NCI-H146 (cell line): ENCODE results near the gene CTSD.

Experiments
- DNase-seq: peaks from one replicate; lab custom pipeline; 2025; lab: John Stamatoyannopoulos, UW

Gene CTSD

DNA sequence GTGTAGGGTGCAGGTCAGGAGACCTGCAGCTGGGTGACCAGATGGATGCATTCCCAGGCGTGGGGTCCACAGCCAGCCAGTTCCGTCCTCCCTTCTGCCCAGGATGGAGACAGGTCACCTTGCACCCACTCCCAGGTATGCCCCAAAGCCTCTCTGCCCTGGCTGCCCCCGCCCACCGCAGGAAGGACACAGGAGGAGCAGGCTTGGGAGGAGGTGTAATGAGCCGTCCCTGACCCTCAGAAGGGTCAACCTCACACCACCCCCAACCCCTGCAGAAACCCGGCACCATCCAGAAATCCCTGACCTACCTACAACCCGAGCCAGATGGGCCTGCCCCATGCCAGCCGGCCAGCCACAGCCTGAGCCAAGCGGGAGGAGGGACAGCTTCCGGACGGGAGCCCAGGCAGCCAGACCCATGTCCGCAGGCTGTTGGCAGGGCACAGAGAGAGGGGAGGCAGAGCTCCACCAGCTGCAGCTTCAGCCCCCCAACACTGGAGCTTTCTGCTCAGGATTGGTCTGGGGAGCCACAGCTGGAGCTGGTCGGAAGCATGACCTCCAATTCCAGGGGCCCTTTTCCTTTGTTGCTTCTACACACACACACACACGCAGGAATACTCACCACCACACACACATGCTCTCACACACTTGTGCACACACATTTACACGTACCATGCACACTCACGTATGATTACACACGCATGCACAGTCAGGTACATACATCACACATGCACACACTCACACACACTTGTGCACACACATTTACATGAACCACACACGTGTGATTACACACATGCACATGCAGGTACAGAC lies 18.6 kb downstream of the CTSD start:
- no peak for DNase-seq

DNA sequence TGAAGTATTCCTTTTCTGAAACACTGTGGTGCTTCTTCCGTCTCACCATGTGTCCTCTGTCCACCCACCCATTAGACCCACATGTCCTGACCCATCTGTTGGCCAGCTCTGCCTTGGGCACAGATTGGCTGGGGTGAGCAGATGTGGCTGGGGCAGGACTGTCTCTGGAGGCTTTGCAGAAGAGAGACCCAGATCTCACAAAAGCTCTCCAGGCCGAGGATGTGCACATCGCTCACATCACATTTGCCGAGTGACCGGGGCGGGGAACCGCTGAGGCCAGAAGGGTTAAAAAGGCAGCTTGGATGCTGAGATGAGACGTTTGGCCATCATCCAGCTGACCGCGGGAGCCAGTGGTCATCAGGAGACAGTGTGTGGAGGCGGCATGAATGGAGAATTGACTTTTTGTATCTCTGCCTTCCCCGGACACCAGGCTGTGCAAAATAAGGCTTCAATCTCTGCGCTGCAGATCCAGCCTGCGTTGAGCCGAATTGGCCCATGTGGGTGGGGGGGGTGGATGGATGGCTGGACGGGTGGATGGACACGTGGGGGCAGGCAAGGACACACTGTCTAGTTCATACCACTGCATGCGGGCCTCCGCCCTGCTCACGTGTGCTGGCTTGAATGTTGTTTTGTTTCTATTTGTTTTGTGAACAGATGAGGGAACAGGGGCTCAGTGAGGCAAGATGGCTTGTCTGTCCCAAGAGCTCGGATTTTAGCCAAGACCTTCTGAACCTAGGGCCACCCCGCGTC lies 19.4 kb downstream of the CTSD start:
- DNase-seq: no peak

DNA sequence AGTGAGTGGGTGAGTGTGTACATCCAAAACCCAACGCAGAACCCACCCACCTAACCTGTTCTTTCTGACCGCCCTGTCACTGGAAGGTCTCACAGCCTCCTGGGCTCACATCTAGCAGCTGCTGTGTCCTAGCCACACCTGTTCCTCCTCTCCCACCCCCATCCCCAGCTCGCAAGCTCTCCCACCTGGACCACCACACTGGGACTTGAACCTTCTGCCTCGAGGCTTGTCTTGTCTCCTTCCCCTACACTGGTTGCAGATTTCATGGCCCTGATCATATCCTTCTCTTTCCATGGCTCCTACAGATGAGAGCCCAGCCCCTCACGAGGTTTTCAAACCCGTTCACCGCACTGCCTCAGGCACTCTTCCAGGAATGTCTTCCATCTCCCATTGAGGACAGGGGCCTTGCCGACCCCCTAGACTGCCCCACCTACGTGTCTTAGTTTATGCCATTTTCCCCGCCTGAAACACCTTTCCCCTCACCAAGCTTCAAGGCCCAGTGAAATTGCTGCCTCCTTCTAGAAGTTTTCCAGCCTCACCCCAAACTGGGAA lies 20.1 kb downstream of the CTSD start:
- DNase-seq: no peak

DNA sequence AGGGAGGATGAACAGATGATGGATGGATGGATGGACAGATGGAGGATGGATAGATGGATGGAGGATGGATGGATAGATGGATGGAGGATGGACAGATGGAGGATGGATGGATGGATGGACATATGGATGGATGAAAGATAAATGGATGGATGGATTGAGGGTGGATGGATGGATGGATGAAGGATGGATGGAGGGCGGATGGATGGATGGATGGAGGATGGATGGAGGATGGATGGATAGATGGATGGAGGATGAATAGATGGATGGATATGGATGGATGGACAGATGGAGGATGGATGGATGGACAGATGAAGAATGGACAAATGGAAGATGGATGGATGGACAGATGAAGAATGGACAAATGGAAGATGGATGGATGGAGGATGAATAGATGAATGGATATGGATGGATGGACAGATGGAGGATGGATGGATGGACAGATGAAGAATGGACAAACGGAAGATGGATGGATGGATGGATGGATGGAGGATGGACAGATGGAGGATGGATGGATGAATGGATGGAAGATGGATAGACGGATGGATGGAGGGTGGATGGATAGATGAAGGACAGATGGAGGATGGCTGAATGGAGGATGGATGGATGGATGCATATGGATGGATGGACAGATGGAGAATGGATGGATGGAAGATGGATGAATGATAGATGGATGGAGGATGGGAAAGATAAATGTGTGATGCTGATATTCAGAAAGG lies 20.7 kb downstream of the CTSD start:
- DNase-seq: no peak

DNA sequence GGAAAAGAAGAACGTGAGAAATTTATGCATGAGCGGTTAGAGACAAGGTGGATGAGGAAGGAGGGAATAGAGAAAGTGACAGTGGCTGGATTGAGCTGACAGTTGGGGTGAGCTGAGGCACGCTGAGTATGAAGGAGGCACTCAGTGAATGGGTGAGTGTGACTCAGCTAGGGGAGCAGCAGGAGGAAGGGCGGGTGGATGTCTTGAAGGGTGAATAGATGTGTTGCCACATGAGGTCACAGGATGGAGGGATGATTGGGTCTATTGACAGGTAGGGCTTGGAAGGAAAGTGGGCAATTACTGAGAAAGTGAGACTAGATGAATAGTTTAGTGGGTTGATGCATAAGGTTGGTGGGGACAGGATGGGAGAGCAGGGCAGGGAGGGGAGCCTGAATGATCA lies 21.4 kb downstream of the CTSD start:
- DNase-seq: no peak

DNA sequence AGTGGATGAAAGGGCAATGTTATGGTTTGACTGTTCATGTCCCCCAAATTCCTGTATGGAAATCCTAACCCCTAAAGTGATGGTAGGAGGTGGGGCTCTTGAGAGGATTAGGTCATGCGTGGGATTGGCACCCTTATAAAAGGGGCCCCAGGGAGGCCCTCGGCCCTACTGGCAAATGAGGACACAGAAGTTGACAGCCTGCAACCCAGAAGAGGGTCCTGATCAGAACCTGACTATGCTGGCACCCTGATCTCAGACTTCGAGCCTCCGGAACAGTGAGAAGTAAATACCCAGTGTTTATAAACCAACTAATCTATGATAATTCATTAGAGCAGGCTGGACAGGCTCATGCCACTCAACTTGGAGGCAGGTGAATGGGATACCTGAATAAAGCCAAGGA lies 22.0 kb downstream of the CTSD start:
- DNase-seq: no peak

DNA sequence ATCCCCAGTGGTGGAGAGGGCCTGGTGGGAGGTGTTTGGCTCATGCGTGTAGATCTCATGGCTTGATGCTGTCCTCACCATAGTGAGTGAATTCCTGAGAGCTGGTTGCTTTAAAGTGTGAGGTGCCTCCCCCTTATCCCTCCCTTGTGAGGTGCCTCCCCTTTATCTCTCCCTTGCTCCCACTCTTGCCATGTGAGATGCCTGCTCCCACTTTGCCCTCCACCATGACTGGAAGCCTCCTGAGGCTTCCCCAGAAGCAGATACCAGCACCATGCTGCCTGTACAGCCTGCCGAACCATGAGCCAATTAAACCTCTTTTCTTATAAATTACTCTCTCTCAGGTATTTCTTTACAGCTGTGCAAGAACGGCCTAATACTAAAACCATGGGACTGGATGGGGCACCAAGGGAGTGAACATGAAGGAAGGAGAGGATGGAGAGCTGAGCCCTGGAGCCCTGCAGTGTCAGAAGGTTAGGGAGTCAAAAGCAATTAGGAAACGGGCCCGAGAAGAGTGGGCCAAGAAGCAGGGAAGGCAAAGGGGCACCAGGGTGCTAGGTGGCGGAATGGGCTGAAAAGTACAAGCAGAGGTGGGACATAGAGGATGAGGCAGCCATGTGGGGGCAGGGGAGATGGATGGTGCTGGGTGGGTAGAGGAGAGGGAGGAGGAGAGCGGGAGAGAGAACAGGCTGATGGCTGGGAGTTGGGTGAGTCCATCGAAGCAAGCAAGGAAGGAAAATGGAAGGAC lies 22.8 kb downstream of the CTSD start:
- no peak for DNase-seq

DNA sequence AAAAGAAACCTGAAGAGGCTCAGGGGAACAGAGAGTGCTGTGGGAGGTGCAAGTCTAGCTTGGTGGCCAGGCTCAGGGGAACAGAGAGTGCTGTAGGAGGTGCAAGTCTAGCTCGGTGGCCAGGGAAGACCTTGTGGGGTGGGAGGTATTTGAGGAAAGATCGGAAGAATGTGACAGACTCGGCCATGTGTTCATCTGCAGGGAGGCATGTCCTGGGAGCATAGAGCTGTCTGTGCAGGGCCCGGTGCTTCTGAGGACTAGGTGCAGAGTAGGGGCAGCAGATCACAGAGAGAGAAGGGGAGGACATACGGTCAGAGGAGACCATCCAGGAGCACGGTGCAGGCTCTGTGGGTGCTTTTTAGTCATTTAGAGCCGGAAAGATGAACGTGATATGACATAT lies 24.2 kb downstream of the CTSD start:
- DNase-seq: no peak

DNA sequence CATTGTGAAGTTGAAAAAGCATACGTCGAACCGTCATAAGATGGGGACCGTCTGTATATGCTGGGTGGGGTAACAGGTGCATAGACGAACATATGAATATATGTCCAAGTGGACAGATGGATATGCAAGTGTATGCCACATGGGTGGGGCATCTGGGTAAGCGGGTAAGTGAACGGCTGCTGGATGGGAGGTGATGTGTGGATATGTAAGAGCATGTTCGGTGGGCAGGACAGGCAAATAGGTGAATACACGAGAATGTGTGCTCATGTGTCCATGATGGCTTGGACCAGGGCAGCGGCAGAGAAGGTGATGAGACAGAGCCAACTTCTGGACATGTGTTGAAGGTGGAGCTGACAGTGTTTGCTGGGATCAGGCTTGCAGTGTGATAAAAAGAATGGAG lies 25.3 kb downstream of the CTSD start:
- no peak for DNase-seq

DNA sequence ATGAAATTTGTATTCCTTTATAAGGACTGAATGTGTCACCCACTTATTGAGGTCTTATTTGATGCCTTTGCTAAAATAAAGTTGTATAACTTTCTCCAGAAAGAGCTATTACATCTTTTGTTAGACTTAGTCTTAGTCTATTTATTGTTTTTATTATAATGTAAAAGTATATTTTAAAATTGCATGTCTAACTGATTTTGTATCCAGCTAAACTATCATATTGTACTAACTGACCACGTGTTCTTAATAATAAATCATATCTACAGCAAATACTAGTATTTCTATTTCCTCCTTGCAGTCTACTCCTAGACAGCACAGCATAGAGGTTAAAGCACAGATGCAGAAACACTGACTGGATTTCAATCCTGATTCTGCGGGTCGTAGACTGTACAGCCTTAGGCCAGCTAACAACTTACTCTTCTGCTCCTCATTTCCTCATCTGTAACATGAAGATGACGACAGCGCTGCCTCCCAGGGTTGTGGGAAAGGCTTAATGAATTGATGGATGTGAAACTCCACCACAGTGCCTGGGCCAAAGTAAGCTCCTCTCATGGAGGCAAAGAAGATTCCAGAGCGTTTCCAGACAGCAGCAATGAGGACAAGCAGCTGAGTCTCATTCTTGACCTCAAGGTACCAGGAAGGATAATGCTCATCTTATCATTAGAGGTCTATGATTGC lies 26.5 kb downstream of the CTSD start:
- DNase-seq: no peak

DNA sequence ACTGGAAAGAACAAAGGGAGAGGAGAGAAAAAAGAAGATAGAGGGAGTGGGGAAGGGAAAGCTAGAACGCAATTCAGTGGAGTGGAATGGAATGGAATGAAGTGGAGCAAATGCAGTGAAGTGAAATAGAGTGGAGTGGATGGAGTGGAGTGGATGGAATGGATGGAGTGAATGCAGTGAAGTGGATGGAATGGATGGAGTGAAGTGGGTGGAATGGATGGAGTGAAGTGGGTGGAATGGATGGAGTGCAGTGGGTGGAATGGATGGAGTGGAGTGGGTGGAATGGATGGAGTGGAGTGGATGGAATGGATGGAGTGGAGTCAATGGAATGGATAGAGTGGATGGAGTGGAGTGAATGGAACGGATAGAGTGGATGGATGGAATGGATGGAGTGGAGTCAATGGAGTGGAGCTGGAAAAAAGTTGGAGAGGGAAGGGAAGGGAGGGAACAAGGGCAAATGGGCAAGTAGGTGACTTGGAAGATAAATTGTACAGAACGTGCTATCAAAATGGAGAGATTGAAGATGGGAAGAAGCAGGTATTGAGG lies 27.2 kb downstream of the CTSD start:
- no peak for DNase-seq

DNA sequence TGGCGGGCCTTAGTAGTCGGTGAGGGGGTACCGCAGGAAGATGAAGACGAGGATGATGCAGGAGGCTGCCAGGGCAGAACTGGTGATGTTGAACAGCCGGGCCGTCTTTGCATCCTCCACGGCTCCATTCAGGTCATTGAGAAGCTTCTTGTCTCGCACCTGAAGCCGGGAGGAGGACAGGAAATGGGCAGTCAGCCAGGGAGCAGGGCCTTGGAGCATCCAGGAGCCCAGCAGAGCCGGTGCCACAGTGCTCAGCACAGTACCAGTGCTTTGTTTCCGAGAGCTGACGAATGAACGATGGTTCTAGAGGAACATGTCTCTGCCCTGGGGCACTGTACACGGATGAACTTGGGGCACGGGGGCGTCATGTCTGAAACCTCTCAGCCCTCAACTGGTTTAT lies 28.5 kb downstream of the CTSD start:
- DNase-seq: no peak

DNA sequence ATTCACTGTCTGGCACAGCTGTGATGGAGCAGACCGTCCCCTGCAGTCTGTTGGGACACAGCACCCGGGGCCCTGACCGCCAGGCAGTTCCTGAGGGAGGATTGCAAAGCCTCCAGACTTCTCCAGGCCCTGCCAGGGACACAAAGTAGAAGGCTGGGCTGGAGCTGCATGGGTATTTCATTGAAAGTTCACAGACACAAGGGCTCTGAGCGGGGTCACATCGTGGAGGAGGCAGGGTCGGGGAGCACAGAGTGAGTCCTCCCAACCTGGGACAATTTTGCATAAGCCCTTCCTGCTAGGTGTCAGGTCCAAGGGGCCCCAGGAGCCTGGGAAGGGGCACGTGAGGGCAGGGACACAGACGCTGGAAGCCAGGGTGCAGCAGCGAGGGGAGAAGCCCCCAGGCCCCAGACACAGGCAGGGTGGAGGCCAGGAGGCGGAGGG lies 29.1 kb downstream of the CTSD start:
- DNase-seq: no peak

DNA sequence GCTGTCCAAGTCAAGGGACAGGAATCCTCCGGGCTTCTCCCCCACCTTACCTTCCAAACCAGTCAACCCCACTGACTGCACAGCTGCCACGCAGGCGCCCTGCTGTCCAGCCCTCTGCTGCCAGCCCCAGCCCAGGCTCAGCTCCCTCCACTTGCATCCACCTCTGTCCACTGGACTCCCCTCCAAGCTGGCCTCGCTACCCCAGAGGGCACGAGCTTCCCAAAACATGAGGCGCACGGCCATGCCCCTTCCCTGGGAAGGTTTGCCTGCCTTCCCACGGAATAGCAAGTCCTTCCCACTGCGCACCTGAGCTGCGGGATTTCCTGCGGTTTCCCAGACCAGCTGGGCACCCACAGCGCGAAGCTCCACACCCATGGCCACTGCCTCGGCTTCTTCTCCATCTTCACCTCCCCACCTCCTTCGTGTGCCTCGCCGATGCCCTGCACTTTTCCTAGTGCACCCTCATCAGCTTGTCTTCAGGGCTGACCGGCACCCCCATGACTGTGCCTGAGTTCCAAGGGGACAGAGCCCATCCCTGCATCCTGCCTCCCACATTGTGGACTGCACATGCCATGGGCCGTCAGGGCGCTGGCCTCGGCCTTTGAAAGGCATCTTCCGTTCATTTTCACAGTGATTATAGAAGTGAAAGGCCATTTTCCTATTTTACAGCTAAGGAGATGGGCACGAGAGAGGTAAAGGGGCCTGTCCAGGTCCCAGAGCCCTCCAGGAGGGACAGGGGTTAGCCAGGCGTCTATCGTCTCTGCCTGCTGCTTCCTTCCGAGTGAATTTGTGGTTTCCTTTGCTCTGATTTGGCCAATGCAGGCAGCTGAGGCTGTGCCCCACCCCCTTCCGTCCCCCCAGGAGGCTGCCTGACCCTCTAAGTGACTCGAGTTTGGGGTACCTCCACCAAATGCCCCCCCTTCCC lies 29.7 kb downstream of the CTSD start:
- no peak for DNase-seq

DNA sequence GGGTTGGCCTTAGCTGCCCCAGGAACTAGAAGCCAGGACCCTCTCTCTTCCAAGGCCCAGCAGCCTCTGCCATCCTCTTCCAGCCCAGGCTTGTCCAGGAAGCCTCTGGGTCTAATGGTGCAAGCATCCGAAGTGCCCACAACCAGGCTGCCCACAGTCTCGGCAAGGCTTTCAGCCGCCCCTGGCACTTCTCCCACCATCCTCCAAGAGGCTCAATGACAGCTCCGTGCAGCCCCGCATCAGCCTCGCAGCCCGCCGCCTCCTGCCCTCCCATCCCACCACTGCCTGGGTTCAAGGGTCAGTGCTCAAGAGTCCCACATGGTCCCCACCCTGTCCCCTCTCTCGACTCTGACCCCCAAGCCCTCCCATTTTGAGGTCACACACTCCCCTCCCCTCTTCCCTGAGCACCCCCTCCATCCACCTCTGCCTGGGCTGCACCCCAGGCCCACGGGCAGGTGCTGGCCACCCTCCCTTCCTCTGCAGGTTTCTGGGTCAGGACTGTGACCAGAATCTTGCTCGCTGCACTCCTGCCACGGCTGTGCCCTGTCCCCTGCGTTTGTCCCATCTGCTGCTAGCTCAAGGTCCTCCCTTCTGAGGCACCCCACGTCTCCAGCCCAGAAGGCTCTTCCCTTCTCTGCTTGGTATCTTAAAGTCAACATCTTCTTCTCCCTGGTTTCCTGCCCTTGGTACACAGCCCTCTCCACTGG lies 30.6 kb downstream of the CTSD start:
- DNase-seq: no peak

DNA sequence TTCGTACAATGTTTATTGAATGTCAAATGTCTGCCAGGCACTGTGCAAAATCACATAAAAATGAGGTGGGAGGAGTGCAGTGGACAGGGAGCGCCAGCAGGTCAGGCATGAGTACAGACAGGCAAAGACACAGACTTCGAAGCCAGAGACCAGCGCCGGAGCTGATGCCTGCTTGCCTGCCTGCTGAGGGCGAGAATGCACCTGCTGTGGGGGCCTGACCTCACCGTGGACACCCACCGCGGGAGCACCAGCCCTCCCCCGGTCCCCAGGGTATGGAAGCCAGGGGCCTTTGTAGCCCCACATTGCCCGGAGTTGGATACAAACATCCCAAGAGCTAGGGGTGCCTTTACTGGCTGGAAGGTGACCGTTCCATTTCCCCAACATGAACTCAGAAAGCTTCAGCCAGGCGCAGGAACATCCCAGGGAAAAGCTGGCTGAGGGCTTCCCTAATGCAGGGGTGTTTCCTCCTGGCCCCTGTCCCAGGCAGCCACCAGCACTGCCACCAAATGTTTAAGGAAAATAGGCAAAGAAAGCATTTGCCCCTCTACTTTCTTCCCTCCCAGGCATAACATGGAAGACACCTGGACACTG lies 31.2 kb downstream of the CTSD start:
- DNase-seq: no peak

DNA sequence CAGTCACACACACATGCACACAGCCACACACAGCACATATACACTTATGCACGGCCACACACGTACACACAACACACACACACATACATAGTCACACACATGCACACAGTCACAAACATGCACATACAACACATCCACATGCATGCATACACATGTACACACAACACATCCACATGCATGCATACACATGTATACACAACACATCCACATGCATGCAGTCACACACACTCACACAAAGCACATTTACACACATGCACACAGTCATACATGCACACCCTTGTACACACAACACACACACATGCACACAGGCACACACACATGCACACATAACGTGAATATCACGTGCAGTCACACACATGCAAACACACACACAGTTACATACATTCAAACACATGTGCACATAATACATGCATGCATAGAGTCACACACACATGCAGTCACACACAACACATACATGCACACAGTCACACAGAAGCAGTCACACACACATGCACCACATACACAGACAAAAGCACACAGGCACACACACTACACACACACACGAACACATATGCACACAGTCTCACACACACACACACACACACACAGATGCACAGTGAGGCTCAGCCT lies 32.2 kb downstream of the CTSD start:
- no peak for DNase-seq

DNA sequence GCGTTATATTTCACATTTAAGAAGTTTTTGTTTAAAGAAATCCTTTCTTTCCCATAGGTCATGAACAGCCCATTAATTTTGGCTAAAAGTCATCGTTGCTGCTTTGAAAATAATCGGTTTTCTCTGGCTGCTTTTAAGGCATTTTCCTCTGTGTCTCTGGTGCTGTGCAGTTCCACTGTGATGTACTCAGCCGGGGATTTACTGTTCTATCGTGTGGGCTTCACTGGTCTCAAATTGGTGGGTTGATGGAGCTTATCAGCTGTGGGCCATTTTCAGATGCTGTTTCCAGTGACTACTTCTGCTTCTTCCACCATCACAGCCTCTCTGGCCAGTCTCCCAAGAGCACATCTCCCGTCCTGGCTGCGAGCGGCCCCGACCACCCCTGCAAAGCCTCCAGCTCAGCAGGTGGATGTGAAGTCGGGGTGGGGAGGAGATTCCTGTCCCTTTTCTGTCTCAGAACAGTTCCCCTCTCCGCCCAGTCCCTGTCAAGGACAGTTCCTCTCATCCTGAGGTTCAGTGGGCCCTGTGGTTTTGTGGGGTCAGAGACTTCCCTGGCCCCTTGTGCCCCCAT lies 33.6 kb downstream of the CTSD start:
- no peak for DNase-seq
